B cell (primary cell): ENCODE data around the gene SERTAD3.

Experiments
- EZH2 ChIP-seq: IDR thresholded peaks from 2 replicates; pipeline ENCODE4 v1.6.1; 2012; ENCODE audit warnings: borderline replicate concordance, low read depth, mild to moderate bottlenecking, moderate library complexity, low read length; ENCODE audit not compliant: insufficient read depth, poor library complexity, severe bottlenecking
- TF ChIP-seq, protein P1 (sequence below): fragments of 200-600 bp; IDR thresholded peaks from one replicate; pipeline ENCODE4 v1.8.0; 2022; ENCODE audit warnings: antibody characterized with exemption, mild to moderate bottlenecking

GRCh38 chr19:40457953-40458596, 13.9 kb upstream of the SERTAD3 start:
- TF ChIP-seq, protein P1, sequence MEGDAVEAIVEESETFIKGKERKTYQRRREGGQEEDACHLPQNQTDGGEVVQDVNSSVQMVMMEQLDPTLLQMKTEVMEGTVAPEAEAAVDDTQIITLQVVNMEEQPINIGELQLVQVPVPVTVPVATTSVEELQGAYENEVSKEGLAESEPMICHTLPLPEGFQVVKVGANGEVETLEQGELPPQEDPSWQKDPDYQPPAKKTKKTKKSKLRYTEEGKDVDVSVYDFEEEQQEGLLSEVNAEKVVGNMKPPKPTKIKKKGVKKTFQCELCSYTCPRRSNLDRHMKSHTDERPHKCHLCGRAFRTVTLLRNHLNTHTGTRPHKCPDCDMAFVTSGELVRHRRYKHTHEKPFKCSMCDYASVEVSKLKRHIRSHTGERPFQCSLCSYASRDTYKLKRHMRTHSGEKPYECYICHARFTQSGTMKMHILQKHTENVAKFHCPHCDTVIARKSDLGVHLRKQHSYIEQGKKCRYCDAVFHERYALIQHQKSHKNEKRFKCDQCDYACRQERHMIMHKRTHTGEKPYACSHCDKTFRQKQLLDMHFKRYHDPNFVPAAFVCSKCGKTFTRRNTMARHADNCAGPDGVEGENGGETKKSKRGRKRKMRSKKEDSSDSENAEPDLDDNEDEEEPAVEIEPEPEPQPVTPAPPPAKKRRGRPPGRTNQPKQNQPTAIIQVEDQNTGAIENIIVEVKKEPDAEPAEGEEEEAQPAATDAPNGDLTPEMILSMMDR = no peak
- no peak for TF ChIP-seq EZH2
